Suppressor macrophage (primary cell): ENCODE data around the gene NDUFB1.

Experiments used
- DNase-seq, 4 experiments: peaks; one replicate each; pipeline ENCODE4 v3.0.0-alpha.2; 2020 to 2022

The NDUFB1 gene

GRCh38 chr14:92093320-92093719, 28.2 kb downstream of the NDUFB1 start:
- peak; percentile 20 to 45 (median 32) for DNase-seq

GRCh38 chr14:92088494-92088893, 33.0 kb downstream of the NDUFB1 start:
- no peak for DNase-seq

DNA sequence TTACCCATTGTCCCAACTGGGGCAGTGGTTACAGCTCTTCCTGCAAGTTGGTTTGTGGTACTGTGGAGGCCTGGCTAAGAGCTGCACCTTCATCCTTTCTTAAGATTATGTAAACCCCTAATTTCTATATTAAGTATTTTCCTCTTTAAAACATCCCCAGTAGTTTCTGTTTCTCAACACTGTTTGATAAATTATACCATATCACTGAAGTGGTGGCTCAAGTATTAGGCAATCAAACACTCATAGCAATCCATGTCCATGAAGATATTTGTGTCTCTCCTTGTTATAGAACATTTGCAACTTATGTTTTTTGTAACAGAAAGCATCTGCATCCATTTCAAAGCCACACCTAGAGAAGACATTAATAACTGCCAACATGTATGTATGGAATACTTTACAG, 47.0 kb downstream of the NDUFB1 start:
- no peak for DNase-seq
